Measurements from ENCODE around the gene CD2AP.
"Not testable (repeated sequence)": the region's sequence is repeated elsewhere in the genome, so short reads cannot be mapped to it uniquely, and the experiment has no call there.

The CD2AP gene

DNA sequence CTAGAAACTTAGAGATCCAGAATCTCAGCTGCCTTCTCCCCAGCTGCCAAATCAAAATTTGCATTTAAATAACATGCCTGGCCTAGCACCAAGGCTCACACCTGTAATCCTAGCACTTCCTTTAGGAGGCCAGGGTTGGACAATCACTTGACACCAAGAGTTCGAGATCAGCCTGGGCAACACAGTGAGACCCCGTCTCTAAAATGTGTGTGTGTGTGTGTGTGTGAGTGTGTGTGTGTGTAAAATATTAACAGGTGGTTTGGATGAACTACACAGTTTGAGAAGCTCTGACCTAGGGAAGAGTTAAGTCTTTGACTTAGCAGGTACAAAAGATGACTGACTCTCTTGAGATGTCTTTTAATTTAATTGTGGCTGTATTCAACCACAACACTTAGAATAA lies 20.2 kb upstream of the CD2AP start:
- DNase-seq (ENCODE audit: low read depth, low spot score): no peak

DNA sequence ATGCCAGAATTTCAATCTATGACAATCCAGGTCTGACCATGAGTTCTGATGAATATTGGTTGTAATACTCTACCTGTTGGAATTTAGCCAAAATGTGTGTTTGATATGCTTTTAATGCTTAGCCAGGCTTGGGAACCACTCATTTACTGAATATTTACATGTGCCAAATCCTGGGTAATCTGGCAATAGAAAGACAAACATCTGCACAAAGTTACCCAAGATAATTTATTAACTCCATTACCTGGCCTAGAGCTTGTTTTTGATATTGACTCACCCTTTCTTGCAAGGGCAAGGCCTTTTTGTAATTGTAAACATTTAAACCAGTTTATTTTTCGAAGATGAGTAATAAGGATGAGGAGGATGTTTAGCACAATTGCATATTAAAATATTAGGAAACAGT lies 13.5 kb upstream of the CD2AP start:
- no peak for DNase-seq (ENCODE audit: low read depth, low spot score)

DNA sequence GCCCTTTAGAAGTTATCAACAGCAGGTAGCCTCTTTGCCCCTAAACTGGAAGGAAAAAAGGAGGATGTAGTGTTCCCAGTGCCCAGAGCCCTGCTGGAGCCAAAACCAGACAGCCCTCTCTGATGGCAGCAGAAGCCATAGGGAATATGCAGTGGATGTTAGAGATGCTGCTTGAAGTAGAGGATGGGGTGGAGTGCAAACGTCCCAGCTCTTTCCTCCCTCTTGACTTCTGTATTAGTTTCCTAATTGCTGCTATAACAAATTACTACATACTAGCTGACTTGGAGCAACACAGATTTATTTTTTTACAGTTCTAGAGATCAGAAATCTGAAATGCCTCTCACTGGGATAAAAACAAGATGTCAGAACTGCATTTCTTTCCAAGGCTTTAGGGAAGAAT lies 12.5 kb upstream of the CD2AP start:
- DNase-seq (ENCODE audit: low read depth, low spot score): no peak

- no peak for DNase-seq (ENCODE audit: low read depth, low spot score)
Observed at GRCh38 chr6:47471911-47472310, 5.7 kb upstream of the CD2AP start.

DNA sequence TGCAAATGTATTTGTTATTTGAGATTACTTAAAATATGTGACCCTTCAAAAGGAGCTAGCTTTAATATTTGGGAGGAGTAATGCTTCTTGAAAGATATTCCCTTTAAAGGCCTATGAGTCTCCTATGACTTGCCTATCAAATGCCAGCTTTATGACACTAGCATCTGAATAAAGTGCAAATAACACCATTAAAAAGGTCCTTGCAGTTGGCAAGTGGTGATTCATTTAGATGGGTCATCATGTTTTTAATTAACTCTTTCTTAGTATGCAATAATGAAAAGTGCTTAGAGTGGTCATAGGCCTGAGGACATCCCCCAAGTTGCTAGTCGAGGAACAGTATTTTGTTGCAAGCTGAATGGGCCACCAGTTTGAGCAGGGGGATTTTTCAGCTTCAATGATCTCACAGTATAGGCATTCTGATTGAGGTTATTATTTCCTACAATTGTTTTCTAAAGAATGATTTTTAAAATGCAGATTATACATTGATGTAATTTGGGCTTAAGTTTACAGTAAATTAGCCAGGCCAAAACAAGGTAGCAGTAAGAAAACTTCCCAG lies 3.7 kb upstream of the CD2AP start:
- DNase-seq (ENCODE audit: low read depth, low spot score): no peak

GRCh38 chr6:47475319-47475816 lies 2.2 kb upstream of the CD2AP start:
- DNase-seq (ENCODE audit: low read depth, low spot score): no peak

- no peak for DNase-seq (ENCODE audit: low read depth, low spot score)
Observed at GRCh38 chr6:47476781-47477496, 650 bp upstream of the CD2AP start.

DNA sequence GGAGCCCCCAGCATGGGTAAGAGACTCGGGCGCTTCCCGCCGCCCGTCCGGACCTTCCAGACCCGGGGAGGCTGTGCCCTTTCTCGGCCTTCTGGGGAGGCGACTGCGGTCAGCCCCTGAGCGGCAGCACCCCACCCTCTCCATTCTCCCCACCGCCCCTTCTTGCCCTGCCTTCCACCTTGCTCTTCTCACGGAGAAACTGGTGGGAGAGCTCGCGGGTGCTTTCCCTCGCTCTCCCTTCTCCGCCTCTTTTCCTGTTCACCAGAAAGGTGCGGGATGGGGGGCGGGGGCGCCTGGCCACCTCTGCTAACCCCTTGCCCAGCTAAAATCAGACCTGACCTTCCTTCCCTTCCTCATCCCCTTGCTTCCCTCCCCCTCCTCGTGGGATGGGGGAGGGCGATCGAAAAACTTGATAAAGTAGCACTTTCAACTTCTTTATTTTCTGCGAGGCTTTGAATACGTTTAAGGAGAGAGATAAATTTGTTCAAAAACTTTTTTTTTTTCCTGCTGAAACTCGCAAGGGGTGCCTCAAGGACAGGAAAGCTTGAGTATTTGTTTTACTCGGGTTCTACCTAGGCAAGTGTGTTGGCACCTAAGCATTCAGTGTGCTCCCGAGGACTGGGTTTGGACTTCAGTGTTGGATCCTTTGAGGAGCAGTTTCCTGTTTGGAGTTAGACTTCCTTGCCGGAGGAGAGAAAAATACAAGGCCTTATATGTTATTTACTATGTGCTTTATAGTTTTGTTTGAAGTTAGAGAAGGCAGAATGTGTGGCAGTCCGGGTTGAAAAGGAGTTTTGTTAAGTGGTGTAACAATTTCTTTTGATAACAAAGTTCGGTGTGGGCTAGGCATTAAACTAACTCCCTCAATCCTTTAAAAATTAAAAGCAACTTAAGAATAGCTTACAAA lies 897 bp downstream of the CD2AP start:
- no peak for DNase-seq (ENCODE audit: low read depth, low spot score)

GRCh38 chr6:47479140-47479508 lies 1.5 kb downstream of the CD2AP start:
- DNase-seq (ENCODE audit: low read depth, low spot score): no peak

DNA sequence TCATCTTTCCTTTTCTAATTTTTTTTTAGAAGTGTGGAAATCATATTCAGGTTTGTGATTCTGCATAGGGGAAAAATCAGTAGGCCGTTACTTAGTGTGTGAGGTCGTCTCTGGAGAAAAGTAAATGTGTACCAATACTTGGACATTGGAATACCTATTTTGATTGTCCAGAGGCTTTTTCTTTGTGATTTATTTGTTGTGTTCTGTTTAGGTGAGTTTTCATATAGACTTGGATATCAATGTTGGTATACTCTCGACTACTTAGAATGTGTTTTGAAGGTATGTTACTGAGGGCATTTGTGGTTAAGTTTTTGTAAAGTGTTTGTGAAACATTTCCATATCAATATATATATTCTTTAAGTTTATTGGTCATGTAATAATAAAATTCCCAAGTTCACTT lies 2.3 kb downstream of the CD2AP start:
- DNase-seq (ENCODE audit: low read depth, low spot score): no peak

DNA sequence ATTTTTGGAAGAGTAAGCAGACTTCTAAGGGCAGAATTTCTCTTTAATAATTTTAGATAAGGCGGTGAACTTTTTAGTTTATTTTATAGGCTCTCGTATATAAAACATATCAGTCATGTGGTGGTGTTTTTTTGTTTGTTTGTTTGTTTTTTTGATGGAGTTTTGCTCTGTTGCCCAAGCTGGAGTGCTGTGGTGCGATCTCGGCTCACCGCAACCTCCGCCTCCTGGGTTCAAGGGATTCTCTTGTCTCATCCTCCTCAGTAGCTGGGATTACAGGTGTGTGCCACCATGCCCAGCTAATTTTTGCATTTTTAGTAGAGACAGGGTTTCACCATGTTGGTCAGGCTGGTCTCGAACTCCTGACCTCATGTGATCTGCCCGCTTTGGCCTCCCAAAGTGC lies 3.6 kb downstream of the CD2AP start:
- not testable (repeated sequence) for DNase-seq (ENCODE audit: low read depth, low spot score)

- DNase-seq (ENCODE audit: low read depth, low spot score): no peak
Observed at GRCh38 chr6:47481806-47482205, 4.2 kb downstream of the CD2AP start.

- DNase-seq (ENCODE audit: low read depth, low spot score): no peak
Observed at GRCh38 chr6:47483516-47483852, 5.9 kb downstream of the CD2AP start.

GRCh38 chr6:47483853-47484546 lies 6.4 kb downstream of the CD2AP start:
- DNase-seq (ENCODE audit: low read depth, low spot score): no peak

GRCh38 chr6:47484616-47485015 lies 7.0 kb downstream of the CD2AP start:
- DNase-seq (ENCODE audit: low read depth, low spot score): no peak

GRCh38 chr6:47485083-47485482 lies 7.5 kb downstream of the CD2AP start:
- no peak for DNase-seq (ENCODE audit: low read depth, low spot score)

DNA sequence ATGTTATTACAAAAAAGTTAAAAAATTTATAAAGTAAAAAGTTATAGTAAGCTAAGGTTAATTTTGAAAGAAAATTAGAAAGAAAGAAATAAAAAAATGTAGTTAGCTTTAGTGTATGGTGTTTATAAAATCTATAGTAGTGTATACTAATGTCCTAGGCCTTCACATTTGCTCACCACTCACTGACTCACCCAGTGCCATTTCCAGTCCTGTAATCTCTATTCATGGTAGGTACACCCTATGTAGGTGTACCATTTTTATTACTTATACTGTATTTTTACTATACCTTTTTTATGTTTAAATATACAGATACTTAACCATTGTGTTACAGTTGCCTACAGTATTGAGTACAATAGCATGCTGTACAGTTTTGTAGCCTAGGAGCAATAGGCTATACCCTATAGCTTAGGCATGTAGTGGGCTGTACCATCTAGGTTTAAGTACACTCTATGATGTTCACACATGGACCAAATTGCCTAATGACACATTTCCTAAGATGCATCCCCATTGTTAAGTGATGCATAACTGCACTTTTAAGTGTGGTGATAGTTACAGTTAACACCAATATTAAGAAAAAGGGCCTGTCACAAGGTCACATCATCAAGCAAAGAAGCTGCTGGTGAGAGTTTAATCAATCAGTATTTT lies 8.0 kb downstream of the CD2AP start:
- DNase-seq (ENCODE audit: low read depth, low spot score): no peak

GRCh38 chr6:47489995-47490394 lies 12.4 kb downstream of the CD2AP start:
- no peak for DNase-seq (ENCODE audit: low read depth, low spot score)

DNA sequence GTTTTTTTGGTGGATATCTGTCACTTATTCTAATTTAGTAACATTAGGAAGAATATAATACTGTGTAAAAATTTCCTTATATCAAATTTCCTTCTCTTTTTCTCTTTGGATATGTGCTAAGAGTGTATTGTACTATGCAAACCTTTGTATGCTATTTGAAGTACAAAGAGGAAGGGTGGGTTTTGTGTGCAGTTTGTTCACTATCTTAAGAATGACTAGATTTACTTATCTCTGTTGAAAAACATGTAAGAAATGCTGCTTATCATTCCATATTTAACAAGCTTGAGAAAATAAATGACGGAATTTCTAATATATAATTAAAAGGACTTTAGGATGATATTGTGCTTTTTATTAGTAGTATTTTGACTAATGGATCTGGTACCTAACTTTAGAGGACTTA lies 13.1 kb downstream of the CD2AP start:
- no peak for DNase-seq (ENCODE audit: low read depth, low spot score)

DNA sequence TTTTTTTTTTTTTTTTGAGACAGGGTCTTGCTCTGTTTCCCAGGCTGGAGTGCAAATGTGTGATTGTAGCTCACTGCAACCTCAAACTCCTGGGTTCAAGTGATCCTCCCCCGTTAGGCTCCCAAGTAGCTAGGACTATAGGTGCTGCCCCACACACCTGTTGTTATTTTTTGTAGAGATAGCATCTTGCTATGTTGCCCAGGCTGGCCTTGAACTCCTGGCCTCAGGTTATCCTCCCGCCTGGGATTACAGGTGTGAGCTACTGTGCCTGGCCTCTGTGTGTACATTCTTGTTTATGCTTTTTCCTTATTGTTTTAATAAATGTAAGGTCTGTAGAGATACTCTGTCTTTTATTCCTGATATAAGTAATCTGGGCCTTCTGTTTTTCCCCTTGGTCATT lies 14.8 kb downstream of the CD2AP start:
- DNase-seq (ENCODE audit: low read depth, low spot score): no peak

GRCh38 chr6:47495207-47495606 lies 17.6 kb downstream of the CD2AP start:
- no peak for DNase-seq (ENCODE audit: low read depth, low spot score)

Measured in smooth muscle cell of the brain vasculature (primary cell).